ENCODE results near the gene CCDC17.

GRCh38 chr1:45647248-45648021, 23.6 kb upstream of the CCDC17 start:
- TF ChIP-seq CTCF (IDR thresholded peaks at IDR 0.05; ENCODE audit: low read depth, low read length) (no peak), POLR2A (IDR thresholded peaks at IDR 0.05; ENCODE audit: extremely low read depth, insufficient read length) (no peak)
